BLaER1 treated with 17β-estradiol and CSF1 and Interleukin-3, amounts not matched to agents 10 nM and 100 nM (cell line): ENCODE measurements around the gene MACROD1.

Experiments used
- H3K27ac ChIP-seq, 11 experiments: shearing (Covaris generic); formaldehyde crosslinking; 2 replicates each; pipeline ENCODE4 v1.8.1; 2022
- H3K27me3 ChIP-seq, 11 experiments: shearing (Covaris generic); formaldehyde crosslinking; 2 replicates each; pipeline ENCODE4 v1.8.1; 2022
- H3K36me3 ChIP-seq, 11 experiments: shearing (Covaris generic); formaldehyde crosslinking; 2 replicates each; pipeline ENCODE4 v1.8.1; 2022
- H3K4me1 ChIP-seq, 10 experiments: shearing (Covaris generic); formaldehyde crosslinking; 2 replicates each; pipeline ENCODE4 v1.8.1; 2022
- H3K4me2 ChIP-seq, 11 experiments: shearing (Covaris generic); formaldehyde crosslinking; 2 replicates each; pipeline ENCODE4 v1.8.1; 2022
- H3K4me3 ChIP-seq, 10 experiments: shearing (Covaris generic); formaldehyde crosslinking; 2 replicates each; pipeline ENCODE4 v1.8.1; 2022
- H3K9ac ChIP-seq, 11 experiments: shearing (Covaris generic); formaldehyde crosslinking; 2 replicates each; pipeline ENCODE4 v1.8.1; 2022
- H3K9me3 ChIP-seq, 11 experiments: shearing (Covaris generic); formaldehyde crosslinking; replicated peaks in 1 of 11; 2 replicates each; pipeline ENCODE4 v1.8.1; 2022
- H4K20me1 ChIP-seq, 11 experiments: shearing (Covaris generic); formaldehyde crosslinking; 2 replicates each; pipeline ENCODE4 v1.8.1; 2022
- Cebpa-rat ChIP-seq, 11 experiments: shearing (Covaris generic); IDR thresholded peaks; 2 replicates each; pipeline ENCODE4 v1.8.1; 2022

Gene MACROD1

GRCh38 chr11:64037027-64037634 is 128.8 kb downstream of the MACROD1 start:
- Histone ChIP-seq H3K9ac (peak overlapping the region in 10 of 11 experiments; percentile 60 to 84 (median 76); a peak in 19 of 22 replicates), H3K27ac (peak overlapping the region in 8 of 11 experiments; percentile 12 to 69 (median 56); a peak in 13 of 22 replicates), H4K20me1 (peaks cover 27 to 93% (median 63%) of the 10 kb centered on the region in 11 experiments; a peak in 20 of 22 replicates), H3K9me3 (no peaks in the 10 kb centered on the region), H3K4me1 (peaks cover 13 to 80% (median 58%) of the 10 kb centered on the region in 10 experiments), H3K36me3 (no peaks in the 10 kb centered on the region), H3K4me2 (peak overlapping the region; percentile 82 to 100 (median 99)), H3K4me3 (peak overlapping the region; percentile 53 to 75 (median 69); a peak in 19 of 20 replicates), H3K27me3 (peaks cover 11 to 56% (median 16%) of the 10 kb centered on the region in 11 experiments; a peak in 20 of 22 replicates)
- TF ChIP-seq Cebpa-rat (IDR thresholded peaks at IDR 0.05): no peak

GRCh38 chr11:64036087-64037026 is 129.6 kb downstream of the MACROD1 start:
- Histone ChIP-seq H4K20me1 (peaks cover 27 to 90% (median 65%) of the 10 kb centered on the region in 11 experiments; a peak in 20 of 22 replicates), H3K27me3 (peaks cover 11 to 56% (median 16%) of the 10 kb centered on the region in 11 experiments; a peak in 20 of 22 replicates), H3K4me3 (peak overlapping the region; percentile 53 to 75 (median 69)), H3K9me3 (no peaks in the 10 kb centered on the region), H3K36me3 (no peaks in the 10 kb centered on the region), H3K4me1 (peaks cover 16 to 82% (median 58%) of the 10 kb centered on the region in 10 experiments), H3K9ac (peak overlapping the region; percentile 60 to 84 (median 75)), H3K27ac (peak overlapping the region in 8 of 11 experiments; percentile 42 to 69 (median 56); a peak in 17 of 22 replicates), H3K4me2 (peak overlapping the region; percentile 82 to 100 (median 99))
- TF ChIP-seq Cebpa-rat (IDR thresholded peaks at IDR 0.05): no peak

- peak within 1 kb of the TSS; percentile 82 to 100 (median 99) for H3K4me2 ChIP-seq
- H3K9me3 ChIP-seq: no peaks in the 10 kb centered on the region
These were observed 130.3 kb downstream of the MACROD1 start, which contains the start of gene FLRT1 for GRCh38 chr11:64035576-64035975. Gene FLRT1, plus strand, starts transcription at chr11:64035931. Its CDS starts 80,337 bp downstream, at chr11:64116268.

GRCh38 chr11:64035081-64035524 is 130.8 kb downstream of the MACROD1 start:
- TF ChIP-seq Cebpa-rat (IDR thresholded peaks at IDR 0.05): no peak
- Histone ChIP-seq H3K4me2 (peak overlapping the region; percentile 79 to 100 (median 91)), H3K4me1 (peaks cover 16 to 82% (median 69%) of the 10 kb centered on the region in 10 experiments), H3K27me3 (peaks cover 11 to 56% (median 16%) of the 10 kb centered on the region in 11 experiments; a peak in 20 of 22 replicates), H3K9me3 (no peaks in the 10 kb centered on the region), H3K4me3 (peak overlapping the region; percentile 31 to 75 (median 59); a peak in 18 of 20 replicates), H4K20me1 (peaks cover 27 to 90% (median 64%) of the 10 kb centered on the region in 11 experiments; a peak in 20 of 22 replicates), H3K9ac (peak overlapping the region in 3 of 11 experiments; percentile 11 to 56 (median 11); a peak in 5 of 22 replicates), H3K27ac (no peak overlapping the region), H3K36me3 (no peaks in the 10 kb centered on the region)

More at GRCh38 chr11:64035576-64035975, 130.3 kb downstream of the MACROD1 start, which contains the start of gene FLRT1:
- peaks cover 27 to 90% (median 69%) of the 10 kb centered on the region in 11 experiments; a peak in 20 of 22 replicates for H4K20me1 ChIP-seq
- peaks cover 11 to 56% (median 16%) of the 10 kb centered on the region in 11 experiments; a peak in 20 of 22 replicates for H3K27me3 ChIP-seq
- H3K9ac ChIP-seq: peak within 1 kb of the TSS; percentile 60 to 84 (median 75)
- peak within 1 kb of the TSS; percentile 53 to 75 (median 69) for H3K4me3 ChIP-seq
- TF ChIP-seq Cebpa-rat (IDR thresholded peaks at IDR 0.05): no peak
- H3K27ac ChIP-seq: peak within 1 kb of the TSS in 8 of 11 experiments; percentile 42 to 69 (median 56); a peak in 17 of 22 replicates
- H3K36me3 ChIP-seq: no peaks in the 10 kb centered on the region
- H3K4me1 ChIP-seq: peaks cover 16 to 82% (median 64%) of the 10 kb centered on the region in 10 experiments

- H3K9me3 ChIP-seq: no peaks in the 10 kb centered on the region
- no peaks in the 10 kb centered on the region for H3K36me3 ChIP-seq
- H3K4me3 ChIP-seq: no peak overlapping the region; a peak in 1 of 20 replicates
- no peak overlapping the region for H3K27ac ChIP-seq
- peak overlapping the region in 4 of 11 experiments; percentile 6 to 56 (median 11); a peak in 2 of 22 replicates for H3K9ac ChIP-seq
- peaks cover 11 to 56% (median 16%) of the 10 kb centered on the region in 11 experiments; a peak in 20 of 22 replicates for H3K27me3 ChIP-seq
- TF ChIP-seq Cebpa-rat (IDR thresholded peaks at IDR 0.05): no peak
- peak overlapping the region; percentile 79 to 100 (median 91); a peak in 19 of 22 replicates for H3K4me2 ChIP-seq
- H3K4me1 ChIP-seq: peaks cover 16 to 89% (median 76%) of the 10 kb centered on the region in 10 experiments
- peaks cover 27 to 90% (median 59%) of the 10 kb centered on the region in 11 experiments; a peak in 20 of 22 replicates for H4K20me1 ChIP-seq
These were observed 131.5 kb downstream of the MACROD1 start for GRCh38 chr11:64034411-64034811.

GRCh38 chr11:64032050-64032449 is 133.9 kb downstream of the MACROD1 start:
- no peak overlapping the region for H3K27ac ChIP-seq
- no peak for TF ChIP-seq Cebpa-rat (IDR thresholded peaks at IDR 0.05)
- H4K20me1 ChIP-seq: peaks cover 17 to 85% (median 42%) of the 10 kb centered on the region in 11 experiments; a peak in 20 of 22 replicates
- no peaks in the 10 kb centered on the region for H3K36me3 ChIP-seq
- H3K27me3 ChIP-seq: peaks cover 11 to 43% (median 16%) of the 10 kb centered on the region in 11 experiments; a peak in 20 of 22 replicates
- H3K4me3 ChIP-seq: no peak overlapping the region
- H3K9me3 ChIP-seq: no peaks in the 10 kb centered on the region
- H3K9ac ChIP-seq: no peak overlapping the region
- H3K4me1 ChIP-seq: peaks cover 39 to 96% (median 85%) of the 10 kb centered on the region in 10 experiments
- H3K4me2 ChIP-seq: peak overlapping the region; percentile 18 to 97 (median 88); a peak in 17 of 22 replicates

- peaks cover 32 to 93% (median 85%) of the 10 kb centered on the region in 10 experiments for H3K4me1 ChIP-seq
- H3K9me3 ChIP-seq: no peaks in the 10 kb centered on the region
- peak overlapping the region in 1 of 11 experiments; percentile 41; a peak in 1 of 22 replicates for H3K9ac ChIP-seq
- no peak overlapping the region for H3K27ac ChIP-seq
- no peak for TF ChIP-seq Cebpa-rat (IDR thresholded peaks at IDR 0.05)
- H3K4me2 ChIP-seq: peak overlapping the region in 10 of 11 experiments; percentile 9 to 97 (median 90); a peak in 17 of 22 replicates
- H3K4me3 ChIP-seq: no peak overlapping the region
- H3K36me3 ChIP-seq: no peaks in the 10 kb centered on the region
- peaks cover 11 to 33% (median 15%) of the 10 kb centered on the region in 11 experiments; a peak in 20 of 22 replicates for H3K27me3 ChIP-seq
- peaks cover 8 to 81% (median 36%) of the 10 kb centered on the region in 11 experiments; a peak in 19 of 22 replicates for H4K20me1 ChIP-seq
These were observed 134.9 kb downstream of the MACROD1 start for GRCh38 chr11:64031001-64031400.
